ENCODE measurements around the gene C5orf15.

C5orf15 gene

DNA sequence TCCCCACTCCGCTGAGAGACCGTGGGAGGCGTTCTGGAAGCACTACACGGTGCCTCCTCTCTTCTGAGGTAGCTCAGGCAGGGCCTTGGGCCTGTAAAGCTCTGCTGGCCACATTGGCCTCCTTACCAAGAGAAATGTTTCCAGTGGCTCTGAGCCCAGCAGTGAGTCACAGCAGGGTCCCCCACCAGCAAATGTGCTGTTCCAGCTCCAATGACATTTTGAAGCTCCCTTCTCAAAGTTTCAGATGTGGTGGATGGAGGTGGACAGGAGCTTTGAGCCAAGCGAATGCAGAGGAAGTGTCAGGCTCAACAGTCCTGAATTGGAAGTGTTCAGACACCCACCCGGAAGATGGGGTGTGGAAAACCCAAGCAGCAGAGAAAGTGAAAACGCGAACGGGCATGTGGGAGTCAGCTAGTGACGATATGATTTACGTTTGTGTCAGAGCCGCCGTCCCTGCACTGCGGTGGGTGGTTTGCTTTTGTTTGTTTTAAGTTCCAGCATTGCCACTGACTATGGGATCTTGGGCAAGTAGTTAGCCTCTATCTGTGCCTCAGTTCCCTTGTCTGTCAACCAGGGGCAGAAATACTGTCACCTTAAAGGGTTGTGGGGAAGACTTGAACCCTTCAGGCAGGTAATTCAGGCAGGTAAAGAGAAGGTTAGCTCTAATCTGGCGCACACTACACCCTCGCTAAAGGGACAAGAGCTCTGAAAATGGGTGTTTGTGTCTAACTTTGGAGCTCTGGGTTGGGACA lies 38.2 kb downstream of the C5orf15 start:
- H3K9me3 Mint-ChIP-seq: no peaks in the 10 kb centered on the region
- peak overlapping the region; percentile 99 for H3K27ac Mint-ChIP-seq
- H3K4me3 Mint-ChIP-seq: peak overlapping the region; percentile 78
- no peaks in the 10 kb centered on the region for H3K36me3 Mint-ChIP-seq (ENCODE audit: low read depth)
- H3K4me1 Mint-ChIP-seq (ENCODE audit: low read depth): peaks cover 80% of the 10 kb centered on the region
- H3K27me3 Mint-ChIP-seq: no peaks in the 10 kb centered on the region

DNA sequence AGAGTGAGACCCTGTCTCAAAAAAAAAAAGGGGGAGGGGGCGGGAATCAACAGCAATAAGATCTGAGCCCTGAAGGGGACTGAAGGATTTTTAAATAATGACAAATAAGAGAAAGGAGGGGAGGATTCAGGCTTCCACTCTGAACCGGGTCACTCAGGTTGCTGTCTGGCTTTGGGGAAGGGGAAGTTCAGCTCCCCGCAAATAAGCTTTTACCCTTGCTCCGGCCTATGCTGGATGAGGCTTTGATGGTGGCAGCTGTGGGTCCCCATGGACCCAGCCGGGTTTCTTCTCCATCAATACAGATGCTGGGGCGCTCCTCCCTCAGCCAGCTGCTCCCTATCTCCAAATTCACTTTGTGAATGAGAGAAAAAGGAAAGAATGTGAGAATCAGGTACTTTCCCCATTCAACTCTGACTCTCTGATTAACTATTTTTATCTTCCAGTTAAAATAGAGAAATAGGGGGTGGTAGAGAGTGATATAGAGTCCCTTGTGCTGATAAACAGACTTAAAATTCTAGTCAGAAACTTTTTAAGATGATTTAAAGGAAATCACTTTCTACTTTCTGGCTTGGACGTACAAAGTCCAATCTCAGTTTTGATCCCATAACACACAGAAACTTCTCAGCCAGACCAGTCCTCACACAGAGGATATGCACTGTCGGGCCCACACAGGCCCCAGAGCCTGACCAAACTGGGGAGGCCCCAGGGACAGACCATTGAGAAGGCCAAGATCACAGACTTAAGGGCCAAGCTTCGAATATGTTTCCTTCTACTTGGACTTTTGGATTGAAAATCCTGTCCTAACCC lies 39.6 kb downstream of the C5orf15 start:
- H3K27ac Mint-ChIP-seq: peak overlapping the region; percentile 99
- no peaks in the 10 kb centered on the region for H3K27me3 Mint-ChIP-seq
- H3K4me1 Mint-ChIP-seq (ENCODE audit: low read depth): peaks cover 72% of the 10 kb centered on the region
- H3K9me3 Mint-ChIP-seq: no peaks in the 10 kb centered on the region
- peak overlapping the region; percentile 63 for H3K4me3 Mint-ChIP-seq
- H3K36me3 Mint-ChIP-seq (ENCODE audit: low read depth): no peaks in the 10 kb centered on the region

DNA sequence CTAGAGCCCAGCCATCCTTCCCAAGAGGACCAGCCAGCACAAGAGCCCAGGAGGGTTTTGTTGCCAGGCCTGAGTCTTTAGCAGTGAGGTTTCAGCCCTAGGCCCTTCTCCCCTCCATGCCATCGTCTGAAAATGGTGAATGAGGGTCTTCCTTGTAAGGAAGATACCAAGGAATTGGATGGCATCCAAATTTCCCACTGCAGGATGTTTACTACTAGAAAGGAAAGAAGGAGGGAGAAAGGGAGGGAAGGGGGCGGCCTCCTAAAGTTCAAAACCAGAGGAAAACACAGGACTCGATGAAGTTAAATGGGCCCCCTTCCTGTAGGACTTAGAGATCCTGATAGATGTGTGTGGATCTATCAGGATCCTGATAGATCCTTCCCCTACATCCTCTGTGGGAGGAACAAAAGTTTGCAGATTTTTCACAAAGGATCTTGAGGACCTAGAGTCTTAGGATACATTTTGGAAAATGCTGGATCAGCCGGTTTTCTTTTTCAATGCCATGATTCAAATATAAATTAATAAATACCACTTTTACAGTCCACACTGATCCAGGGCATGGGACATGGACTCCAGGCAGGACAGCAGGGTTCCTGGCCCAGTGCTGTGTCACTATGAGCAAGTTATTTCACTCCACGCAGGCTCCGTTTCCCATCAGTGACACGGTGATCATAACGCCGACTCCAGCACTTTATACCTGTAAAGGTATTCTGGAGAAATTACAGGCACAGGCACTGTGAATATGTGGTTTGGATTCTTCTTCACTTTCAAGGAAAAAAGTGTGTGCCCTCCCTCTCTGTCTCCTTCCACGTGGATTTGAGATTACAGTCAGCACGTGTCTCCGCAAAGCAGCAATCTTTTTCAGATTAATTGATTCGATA lies 40.9 kb downstream of the C5orf15 start:
- Mint-ChIP-seq H3K4me3 (peak overlapping the region; percentile 9), H3K27ac (peak overlapping the region; percentile 99), H3K4me1 (ENCODE audit: low read depth) (peaks cover 61% of the 10 kb centered on the region), H3K36me3 (ENCODE audit: low read depth) (no peaks in the 10 kb centered on the region), H3K9me3 (no peaks in the 10 kb centered on the region), H3K27me3 (no peaks in the 10 kb centered on the region)

DNA sequence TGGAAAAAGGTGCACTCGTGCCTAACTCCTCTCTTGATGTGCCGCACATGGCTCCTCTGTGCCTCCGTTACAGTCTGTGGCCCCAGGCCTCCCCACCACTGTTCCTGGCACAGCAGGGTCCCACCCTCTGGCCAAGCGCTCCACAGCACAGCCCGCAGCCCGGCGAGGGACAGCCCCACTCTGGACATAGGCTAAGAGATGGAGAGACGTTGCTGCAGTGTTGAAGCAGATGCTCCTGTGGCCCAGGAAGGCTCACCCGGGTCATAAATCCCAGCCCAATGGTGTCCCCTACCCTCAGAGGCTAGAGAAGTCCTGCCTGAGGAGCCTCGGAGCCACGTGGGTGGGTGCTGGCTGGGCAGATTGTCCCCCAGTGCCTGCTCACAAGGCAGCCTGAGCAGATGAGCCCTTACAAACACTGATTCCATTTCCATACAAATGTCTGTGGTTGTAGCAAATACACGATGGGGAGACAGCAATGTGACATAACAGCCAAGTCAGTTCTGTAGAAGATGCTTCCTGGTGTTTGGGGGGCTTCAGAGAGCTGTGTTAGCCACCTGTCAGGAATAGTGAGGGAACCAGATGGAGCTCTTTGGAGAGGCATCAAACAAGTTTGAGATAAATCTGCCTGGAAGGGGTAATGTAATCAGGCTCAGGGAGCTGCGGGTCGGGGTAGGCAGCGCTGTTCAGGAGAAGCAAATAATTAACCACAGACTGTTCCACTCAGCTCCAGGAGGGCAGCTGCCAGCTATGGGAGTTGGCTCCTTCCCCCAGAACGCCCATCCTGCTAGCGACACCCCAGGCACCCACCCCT lies 41.7 kb downstream of the C5orf15 start:
- H3K36me3 Mint-ChIP-seq (ENCODE audit: low read depth): no peaks in the 10 kb centered on the region
- peak overlapping the region; percentile 50 for H3K27ac Mint-ChIP-seq

DNA sequence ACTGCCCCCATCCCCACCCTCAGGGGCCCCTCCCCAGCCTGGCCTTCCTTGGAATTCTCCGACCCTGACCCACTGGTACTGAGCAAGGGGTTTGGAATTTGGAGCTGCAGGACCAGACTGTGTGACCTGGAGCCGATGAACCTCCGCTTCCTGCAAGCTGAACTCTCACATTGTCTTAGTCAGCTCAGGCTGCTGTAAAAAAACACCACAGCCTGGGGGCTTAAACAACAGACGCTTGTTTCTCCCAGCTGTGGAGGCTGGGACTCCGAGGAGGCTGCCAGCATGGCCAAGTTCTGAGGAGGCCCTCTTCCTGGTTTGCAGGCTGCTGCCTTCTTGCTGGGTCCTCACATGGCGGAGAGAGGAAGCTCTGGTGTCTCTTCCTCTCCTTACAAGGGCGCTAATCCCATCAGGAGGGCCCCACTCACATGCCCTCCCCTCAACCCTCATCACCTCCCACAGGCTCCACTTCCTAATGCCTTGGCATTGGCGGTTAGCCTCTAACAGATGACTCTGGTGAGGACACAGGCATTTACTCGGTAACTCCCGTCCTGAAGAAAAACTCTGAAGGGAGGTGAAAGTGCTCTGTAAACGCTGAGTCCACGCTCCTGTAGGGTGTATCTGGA lies 42.4 kb downstream of the C5orf15 start:
- Mint-ChIP-seq H3K4me1 (ENCODE audit: low read depth) (peaks cover 56% of the 10 kb centered on the region), H3K27ac (no peak overlapping the region), H3K9me3 (no peaks in the 10 kb centered on the region), H3K4me3 (no peak overlapping the region), H3K36me3 (ENCODE audit: low read depth) (no peaks in the 10 kb centered on the region), H3K27me3 (no peaks in the 10 kb centered on the region)

More for the DNA sequence above, 41.7 kb downstream of the C5orf15 start:
- no peaks in the 10 kb centered on the region for H3K27me3 Mint-ChIP-seq
- peaks cover 60% of the 10 kb centered on the region for H3K4me1 Mint-ChIP-seq (ENCODE audit: low read depth)
- no peaks in the 10 kb centered on the region for H3K9me3 Mint-ChIP-seq
- no peak overlapping the region for H3K4me3 Mint-ChIP-seq

DNA sequence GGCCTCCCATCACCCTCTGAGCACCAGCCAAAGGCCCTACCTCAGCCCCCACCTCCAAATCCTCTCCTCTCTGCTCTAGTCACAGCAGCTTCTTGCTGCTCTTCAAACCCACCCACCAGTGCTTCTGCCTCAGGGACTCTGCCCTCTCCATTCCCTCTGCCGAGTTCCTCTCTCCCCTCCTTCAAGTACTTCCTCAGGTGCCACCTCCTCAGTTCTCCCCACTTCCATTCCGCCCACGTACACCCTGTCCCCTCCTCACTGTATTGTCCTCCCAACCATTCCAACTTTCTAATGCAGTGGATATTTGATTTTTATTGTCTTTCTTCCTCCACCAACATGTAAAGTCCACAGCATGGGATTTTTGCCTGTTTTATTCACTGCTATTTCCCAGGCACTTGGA lies 43.2 kb downstream of the C5orf15 start:
- no peak overlapping the region for H3K4me3 Mint-ChIP-seq
- no peaks in the 10 kb centered on the region for H3K36me3 Mint-ChIP-seq (ENCODE audit: low read depth)
- peaks cover 56% of the 10 kb centered on the region for H3K4me1 Mint-ChIP-seq (ENCODE audit: low read depth)
- no peaks in the 10 kb centered on the region for H3K9me3 Mint-ChIP-seq
- no peak overlapping the region for H3K27ac Mint-ChIP-seq
- H3K27me3 Mint-ChIP-seq: no peaks in the 10 kb centered on the region

DNA sequence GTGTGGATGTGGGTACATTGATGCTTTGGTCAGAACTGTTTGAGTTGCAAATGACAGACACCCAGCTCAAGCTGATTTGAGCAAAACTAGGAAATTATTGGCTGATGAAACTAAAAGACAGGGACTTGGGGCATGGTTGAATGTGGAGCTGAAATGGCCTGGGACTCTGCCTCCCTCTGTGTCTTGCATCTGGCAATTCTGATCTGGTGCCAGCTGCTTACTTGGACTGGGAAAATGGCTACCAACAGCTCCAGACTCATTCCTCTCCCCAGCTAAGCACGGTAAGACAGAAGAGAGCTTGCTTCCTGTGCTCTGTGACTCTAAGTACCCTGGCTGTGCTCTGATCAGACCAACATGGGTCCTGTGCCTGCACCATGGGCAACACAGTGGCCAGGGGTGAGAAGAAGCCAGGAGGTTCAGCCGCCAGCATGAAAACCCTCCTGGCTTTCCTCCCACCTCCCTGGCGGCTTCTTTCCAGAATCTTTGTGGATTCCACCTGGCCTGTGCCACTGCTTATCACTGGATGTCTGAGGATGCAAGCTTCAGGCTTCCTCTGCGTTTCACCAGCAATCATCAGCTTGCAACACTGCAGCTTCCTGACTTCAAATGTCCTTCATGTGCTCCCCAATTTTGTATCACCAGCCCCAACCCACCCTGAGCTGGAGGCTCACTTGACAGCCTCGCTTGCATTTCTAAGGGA lies 44.1 kb downstream of the C5orf15 start:
- H3K27ac Mint-ChIP-seq: peak overlapping the region; percentile 43
- peaks cover 56% of the 10 kb centered on the region for H3K4me1 Mint-ChIP-seq (ENCODE audit: low read depth)
- H3K36me3 Mint-ChIP-seq (ENCODE audit: low read depth): no peaks in the 10 kb centered on the region
- H3K4me3 Mint-ChIP-seq: no peak overlapping the region
- H3K27me3 Mint-ChIP-seq: no peaks in the 10 kb centered on the region
- H3K9me3 Mint-ChIP-seq: no peaks in the 10 kb centered on the region

DNA sequence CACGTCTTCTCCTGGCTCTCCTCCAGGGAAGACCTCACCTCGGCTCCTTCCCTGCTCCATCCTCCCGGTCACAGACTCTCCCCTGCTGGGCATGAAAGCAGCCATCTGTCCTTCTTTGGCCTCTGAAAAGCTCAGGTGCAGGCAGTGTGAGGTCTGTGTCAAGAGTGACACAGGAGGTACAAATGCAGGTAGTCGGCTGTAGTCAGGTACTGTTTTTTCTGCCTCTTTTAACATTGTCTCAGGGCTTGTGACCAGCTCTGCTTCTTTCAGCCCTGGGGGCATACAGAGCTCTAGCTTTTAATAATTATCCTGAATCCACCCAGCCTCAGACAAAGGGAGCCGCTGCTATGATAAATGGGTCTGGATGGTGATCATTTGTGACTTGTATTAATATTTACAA lies 46.4 kb downstream of the C5orf15 start:
- no peak overlapping the region for H3K27ac Mint-ChIP-seq
- peaks cover 4% of the 10 kb centered on the region for H3K27me3 Mint-ChIP-seq
- H3K36me3 Mint-ChIP-seq (ENCODE audit: low read depth): no peaks in the 10 kb centered on the region
- no peaks in the 10 kb centered on the region for H3K9me3 Mint-ChIP-seq
- no peak overlapping the region for H3K4me3 Mint-ChIP-seq
- peaks cover 48% of the 10 kb centered on the region for H3K4me1 Mint-ChIP-seq (ENCODE audit: low read depth)

DNA sequence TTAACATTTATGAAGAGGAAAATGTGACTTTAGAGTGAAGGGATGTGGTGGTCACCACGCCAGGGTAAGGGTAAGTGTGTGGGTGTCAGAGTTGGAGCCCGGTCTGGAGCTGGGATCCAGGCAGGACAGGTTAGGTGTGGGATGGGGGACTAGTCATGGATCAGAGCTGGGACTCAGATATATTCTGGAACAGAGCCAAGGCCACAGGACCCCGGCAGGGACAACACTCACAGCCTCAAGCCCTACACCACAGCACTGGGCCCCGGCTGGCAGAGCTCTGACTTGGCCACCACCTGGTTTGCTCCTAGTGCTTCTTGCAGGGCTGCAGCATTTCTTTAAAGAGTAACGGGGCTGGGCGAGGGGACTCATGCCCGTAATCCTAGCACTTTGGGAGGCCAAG lies 47.4 kb downstream of the C5orf15 start:
- H3K27me3 Mint-ChIP-seq: peaks cover 4% of the 10 kb centered on the region
- peak overlapping the region; percentile 69 for H3K27ac Mint-ChIP-seq
- H3K4me1 Mint-ChIP-seq (ENCODE audit: low read depth): peaks cover 44% of the 10 kb centered on the region
- H3K36me3 Mint-ChIP-seq (ENCODE audit: low read depth): no peaks in the 10 kb centered on the region
- H3K4me3 Mint-ChIP-seq: no peak overlapping the region
- H3K9me3 Mint-ChIP-seq: no peaks in the 10 kb centered on the region

DNA sequence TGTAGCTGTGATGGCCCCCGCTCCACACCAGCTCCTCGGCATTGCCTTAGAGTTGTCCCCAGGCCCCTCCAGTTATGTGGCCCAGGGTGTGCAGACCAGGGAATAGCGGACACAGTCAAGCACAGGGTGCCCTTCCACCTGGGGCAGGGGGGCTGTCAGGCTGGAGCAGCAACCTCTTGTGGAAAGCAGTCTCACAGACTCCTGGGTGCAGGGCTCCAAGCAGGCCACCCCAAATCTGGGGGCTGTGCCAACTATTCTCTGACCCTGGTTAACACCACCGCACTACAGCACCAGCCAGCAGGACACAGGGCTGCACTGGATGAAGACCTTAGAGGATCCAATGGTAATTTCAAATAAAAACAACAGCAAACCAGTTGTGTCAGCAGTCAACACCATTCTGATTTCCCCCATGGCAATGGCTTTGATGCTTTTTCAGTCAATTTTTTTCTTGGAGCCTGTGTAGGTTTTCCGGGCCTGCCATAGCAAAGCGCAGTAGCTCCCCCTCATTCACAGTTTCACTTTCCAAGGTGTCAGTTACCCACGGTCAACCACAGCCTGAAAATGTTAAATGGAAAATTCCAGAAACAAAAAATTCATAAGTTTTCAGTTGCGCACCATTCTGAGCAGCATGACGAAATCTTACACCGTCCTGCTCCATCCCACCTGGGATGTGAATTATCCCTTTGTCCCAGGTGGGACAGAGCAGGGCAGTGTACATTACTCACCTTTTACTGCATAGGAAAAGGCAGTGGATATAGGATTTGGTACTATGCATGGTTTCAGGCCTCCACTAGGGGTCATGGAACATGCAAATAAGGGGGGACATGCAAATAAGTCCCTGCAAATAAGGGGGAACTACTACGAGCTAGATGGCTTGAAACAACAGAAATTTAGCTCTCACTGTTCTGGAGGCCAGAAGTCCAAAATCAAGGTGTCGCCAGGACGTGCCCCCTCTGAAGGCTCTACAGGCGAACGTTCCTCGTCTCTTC lies 49.0 kb downstream of the C5orf15 start:
- peak overlapping the region; percentile 23 for H3K4me3 Mint-ChIP-seq
- H3K27me3 Mint-ChIP-seq: peaks cover 4% of the 10 kb centered on the region
- H3K4me1 Mint-ChIP-seq (ENCODE audit: low read depth): peaks cover 44% of the 10 kb centered on the region
- no peaks in the 10 kb centered on the region for H3K9me3 Mint-ChIP-seq
- no peaks in the 10 kb centered on the region for H3K36me3 Mint-ChIP-seq (ENCODE audit: low read depth)
- peak overlapping the region; percentile 78 for H3K27ac Mint-ChIP-seq

DNA sequence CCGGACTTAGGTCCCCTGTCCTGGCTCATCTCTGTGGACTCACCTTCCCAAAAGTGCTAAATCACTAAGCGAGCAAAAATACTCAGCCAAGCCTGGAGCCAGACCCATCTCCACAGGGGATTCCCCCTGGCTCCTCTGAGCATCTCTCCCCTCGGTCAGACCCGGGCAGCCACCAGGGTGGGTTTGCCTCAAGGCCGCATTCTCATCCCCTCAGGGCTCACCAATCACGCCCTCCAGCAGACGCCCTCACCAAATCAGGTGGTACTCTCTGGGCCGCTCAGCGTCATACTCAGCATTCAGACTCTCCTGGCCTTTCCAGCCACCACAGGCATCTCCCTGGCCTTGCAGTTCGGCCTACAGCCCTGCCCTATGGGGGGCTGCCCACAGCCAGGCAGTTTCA lies 49.7 kb downstream of the C5orf15 start:
- peak overlapping the region; percentile 57 for H3K27ac Mint-ChIP-seq

DNA sequence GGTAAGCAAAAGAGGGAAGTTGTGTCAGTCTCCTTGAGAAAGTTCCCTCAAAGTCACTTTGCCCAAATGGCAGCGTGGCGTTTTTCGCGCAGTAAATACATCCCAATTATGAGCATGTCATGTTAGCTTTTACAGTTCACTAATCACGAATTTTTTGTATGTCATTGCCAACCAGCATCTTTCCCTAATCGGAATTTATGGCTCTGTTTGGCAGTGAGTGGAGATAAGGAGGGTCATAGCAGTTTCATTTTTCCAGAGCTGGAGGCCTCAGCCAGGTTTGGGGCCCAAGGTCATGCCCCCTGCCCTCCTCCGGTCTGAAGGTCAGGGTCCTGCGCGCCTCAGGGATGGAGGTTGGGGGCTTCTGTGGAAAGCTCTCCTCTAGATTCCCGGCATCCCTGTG lies 50.1 kb downstream of the C5orf15 start:
- Mint-ChIP-seq H3K27me3 (peaks cover 4% of the 10 kb centered on the region), H3K27ac (peak overlapping the region; percentile 40), H3K4me1 (ENCODE audit: low read depth) (peaks cover 37% of the 10 kb centered on the region), H3K36me3 (ENCODE audit: low read depth) (no peaks in the 10 kb centered on the region), H3K4me3 (no peak overlapping the region), H3K9me3 (no peaks in the 10 kb centered on the region)

More for the DNA sequence above, 49.7 kb downstream of the C5orf15 start:
- Mint-ChIP-seq H3K36me3 (ENCODE audit: low read depth) (no peaks in the 10 kb centered on the region), H3K27me3 (peaks cover 4% of the 10 kb centered on the region), H3K4me3 (no peak overlapping the region), H3K9me3 (no peaks in the 10 kb centered on the region), H3K4me1 (ENCODE audit: low read depth) (peaks cover 38% of the 10 kb centered on the region)
